Gastrocnemius medialis (tissue), 4 donors: Measurements from ENCODE around the gene APLNR.

Source experiments
- CTCF ChIP-seq, 5 experiments: fragments of 450-650 bp in 3 of 5; fragments of 200-600 bp in 2 of 5; sonication (generic) in 2 of 5; IDR thresholded peaks in 4 of 5; conservative IDR thresholded peaks in 1 of 5; 1 replicate in 4 of 5; 2 replicates in 1 of 5; pipeline ENCODE4 v1.5.1; 2016 to 2019; ENCODE audit warnings: antibody characterized with exemption in 5 of 5, mild to moderate bottlenecking in 3 of 5, moderate library complexity in 3 of 5
- POLR2A ChIP-seq, 2 donors: fragments of 450-650 bp; IDR thresholded peaks; one replicate each; pipeline ENCODE4 v1.6.1; 2017; ENCODE audit warnings: antibody characterized with exemption in 2 of 2, mild to moderate bottlenecking in 2 of 2, moderate library complexity in 2 of 2

GRCh38 chr11:57199330-57199729, 37.7 kb downstream of the APLNR start:
- no peak for TF ChIP-seq CTCF (IDR thresholded peaks at IDR 0.05 in 4 of 5, conservative IDR thresholded peaks at IDR 0.05 in 1 of 5)
- TF ChIP-seq POLR2A (IDR thresholded peaks at IDR 0.05): no peak
